GM12801 (cell line): Measurements from ENCODE around the gene PSD2.

Experiments used
- CTCF ChIP-seq: IDR thresholded peaks from one replicate; pipeline ENCODE4 v1.5.1; 2011; ENCODE audit warnings: control low read depth; ENCODE audit not compliant: insufficient read length; ENCODE audit errors: extremely low read depth

The PSD2 gene

GRCh38 chr5:139810341-139811273 is 15.0 kb downstream of the PSD2 start:
- no peak for TF ChIP-seq CTCF

GRCh38 chr5:139811274-139811607 is 15.6 kb downstream of the PSD2 start:
- TF ChIP-seq CTCF: no peak

- no peak for TF ChIP-seq CTCF
Observed at GRCh38 chr5:139812323-139812722, 16.7 kb downstream of the PSD2 start.

GRCh38 chr5:139812836-139813805 is 17.5 kb downstream of the PSD2 start:
- no peak for TF ChIP-seq CTCF

- TF ChIP-seq CTCF: no peak
Observed at GRCh38 chr5:139814191-139814601, 18.6 kb downstream of the PSD2 start.

- no peak for TF ChIP-seq CTCF
Observed at GRCh38 chr5:139814704-139815280, 19.2 kb downstream of the PSD2 start.

- no peak for TF ChIP-seq CTCF
Observed at GRCh38 chr5:139816566-139816965, 21.0 kb downstream of the PSD2 start.
